Dedifferentiated amniotic fluid mesenchymal stem cell (primary cell): ENCODE results near the gene CXCL12.
A peak's percentile ranks its signal among the peaks of the same experiment; 100 is the strongest.

Source experiments
- DNase-seq: peaks from one replicate; pipeline ENCODE4 v3.0.0-alpha.2; 2016; ENCODE audit errors: extremely low spot score

CXCL12 gene

DNA sequence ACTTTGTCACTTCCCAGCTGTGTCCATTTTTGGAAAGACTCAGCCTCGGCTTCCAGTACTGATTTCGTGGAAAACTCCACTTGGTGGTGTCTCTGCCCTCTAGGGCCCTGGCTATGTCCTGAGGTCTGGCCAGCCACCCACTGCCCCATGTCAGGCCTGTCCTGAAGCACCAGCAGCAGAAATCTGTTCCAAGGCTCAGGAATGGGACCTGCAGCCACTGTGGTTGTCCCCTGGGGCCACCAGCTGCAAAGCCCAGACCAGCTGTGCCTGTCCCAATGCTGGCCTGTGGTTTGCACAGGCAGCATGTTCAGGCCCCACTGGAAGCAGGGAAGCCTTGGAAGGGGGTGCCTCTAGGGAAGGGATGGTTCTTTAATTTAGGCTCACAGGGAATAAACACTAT lies 21.2 kb downstream of the CXCL12 start:
- no peak for DNase-seq

- no peak for DNase-seq
These were observed 21.8 kb downstream of the CXCL12 start for GRCh38 chr10:44362866-44363711.

DNA sequence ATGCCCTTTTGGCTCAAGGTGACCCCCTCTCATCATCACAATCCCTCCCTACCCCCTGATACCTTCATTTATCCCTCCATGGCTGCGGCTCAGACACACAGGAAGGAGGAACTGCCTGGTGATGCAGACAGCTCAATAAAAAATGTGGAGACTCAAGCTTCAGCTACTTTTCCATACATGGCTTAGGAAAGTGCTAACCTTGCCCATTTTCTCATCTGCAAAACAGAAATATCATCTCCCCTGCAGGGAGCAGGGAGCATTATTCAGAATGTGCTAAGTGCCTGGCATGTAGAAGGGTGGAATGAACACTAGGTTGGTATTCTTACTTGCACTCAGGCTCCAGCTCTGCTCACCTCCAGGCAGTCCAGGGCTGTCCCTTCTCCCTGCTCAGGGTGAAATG lies 23.8 kb downstream of the CXCL12 start:
- DNase-seq = no peak

DNA sequence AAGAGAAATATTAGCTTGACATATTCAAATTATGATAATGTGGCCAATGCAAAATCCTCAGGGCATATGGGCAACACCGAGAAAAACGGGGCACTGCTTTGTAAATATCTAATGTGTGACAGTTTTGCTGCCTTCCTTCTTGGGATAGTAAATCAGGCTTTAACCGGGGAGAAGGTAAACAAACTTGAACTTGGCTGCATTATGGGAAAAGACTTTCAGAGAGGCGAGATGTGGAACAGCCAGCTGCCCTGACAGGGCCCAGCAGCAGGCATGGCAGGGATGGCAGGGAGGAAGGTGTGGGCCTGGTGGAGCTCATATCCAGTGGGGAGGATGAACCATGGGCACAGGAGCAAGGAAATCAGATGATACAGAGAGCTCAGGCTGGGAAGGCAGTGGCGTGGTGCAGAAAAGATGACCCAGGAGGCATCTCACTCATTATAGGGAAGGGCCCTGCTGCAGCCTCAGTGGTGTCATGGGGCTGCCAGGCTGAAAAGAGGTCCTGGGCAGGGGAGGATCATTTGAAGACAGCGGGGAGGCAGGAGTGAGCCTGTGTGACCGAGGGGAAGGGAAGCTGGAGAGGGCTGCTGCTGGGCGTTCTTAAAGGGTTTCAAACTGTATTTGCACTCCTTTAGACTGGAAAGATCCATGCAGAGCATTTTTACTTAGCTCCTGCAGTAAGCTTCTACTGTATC lies 26.7 kb downstream of the CXCL12 start:
- no peak for DNase-seq

DNA sequence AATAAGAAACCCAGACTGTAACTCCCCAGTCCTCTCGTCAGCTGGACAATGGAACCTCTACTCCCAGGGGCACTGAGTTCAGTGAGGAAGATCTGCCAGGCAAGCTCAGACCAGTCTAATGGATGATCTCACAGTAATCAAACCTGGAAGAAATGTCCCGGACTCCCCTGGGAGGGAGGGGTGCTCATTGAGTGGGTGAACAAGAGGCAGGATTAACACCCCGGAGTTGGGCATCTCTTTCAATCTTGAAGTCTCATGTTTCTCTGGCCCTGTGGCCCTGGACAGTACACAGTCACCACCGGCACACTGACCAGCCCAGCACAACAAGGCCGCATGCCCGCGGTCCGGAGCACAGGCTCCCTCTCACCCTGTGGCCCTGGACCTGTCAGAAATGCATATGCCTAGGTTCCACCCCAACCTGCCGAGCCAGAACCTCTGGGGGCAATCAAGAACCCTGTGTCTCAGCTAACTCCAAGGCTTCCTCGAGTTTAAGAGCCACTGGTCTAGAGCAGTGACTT lies 27.8 kb downstream of the CXCL12 start:
- DNase-seq = no peak

DNA sequence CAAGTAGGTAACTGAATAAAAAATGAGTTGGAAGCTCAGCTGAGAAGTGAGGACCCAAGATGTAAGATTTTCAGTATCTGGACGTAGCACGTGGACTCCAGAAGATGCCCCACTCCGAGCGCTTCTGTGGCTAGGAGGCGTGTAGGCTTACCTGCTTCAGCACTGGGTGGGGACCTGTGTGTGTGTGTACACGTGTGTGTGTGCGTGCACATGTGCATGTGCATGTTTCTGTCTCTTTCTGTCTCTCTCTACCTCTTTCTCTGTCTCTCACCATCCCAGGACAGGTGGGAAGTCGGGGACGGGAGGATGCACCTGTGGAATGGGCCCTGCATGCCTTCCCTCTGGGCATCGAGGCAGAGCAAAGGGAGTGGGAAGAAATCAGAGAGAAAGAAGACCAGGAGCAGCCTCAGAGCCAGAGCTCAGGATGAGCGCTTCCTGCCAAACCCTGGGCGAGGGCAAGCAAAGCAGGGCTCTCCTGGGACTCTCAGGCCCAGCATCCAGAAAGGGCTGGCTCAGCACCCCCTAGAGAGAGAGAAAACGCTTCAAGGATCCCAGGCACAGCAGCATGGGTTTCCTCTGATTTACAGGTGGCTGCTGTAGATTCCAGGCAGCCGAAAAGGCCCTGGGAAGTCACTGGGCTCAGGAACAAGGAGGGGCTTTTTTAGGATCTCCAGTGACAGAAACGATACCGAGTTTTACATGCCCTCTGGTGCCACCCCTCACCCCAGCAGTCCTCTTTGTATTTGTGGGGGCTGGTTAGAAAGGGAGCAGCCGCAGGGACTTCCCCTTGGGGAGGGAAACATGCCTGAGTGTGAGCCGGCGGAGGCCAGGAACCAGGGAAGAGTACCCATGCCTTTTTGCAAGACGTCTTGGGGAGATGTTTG lies 28.5 kb downstream of the CXCL12 start:
- no peak for DNase-seq

GRCh38 chr10:44355630-44356029 lies 29.3 kb downstream of the CXCL12 start:
- DNase-seq = no peak

- no peak for DNase-seq
These were observed 30.1 kb downstream of the CXCL12 start for GRCh38 chr10:44354771-44355170.

- DNase-seq = no peak
These were observed 31.2 kb downstream of the CXCL12 start for GRCh38 chr10:44353721-44354120.

DNA sequence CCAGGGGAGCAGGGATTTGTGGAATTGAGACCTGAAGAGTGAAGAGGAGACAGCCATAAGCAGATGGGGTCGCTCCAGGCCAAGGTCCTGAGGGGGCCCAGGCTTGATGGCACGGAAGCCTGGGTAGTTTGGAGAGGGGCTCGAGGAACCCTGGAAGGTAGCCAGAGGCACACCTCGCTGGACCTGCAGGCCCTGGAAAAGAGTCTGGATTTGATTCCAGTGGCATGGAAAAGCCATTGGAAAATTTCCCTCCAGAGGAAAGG lies 31.8 kb downstream of the CXCL12 start:
- no peak for DNase-seq

DNA sequence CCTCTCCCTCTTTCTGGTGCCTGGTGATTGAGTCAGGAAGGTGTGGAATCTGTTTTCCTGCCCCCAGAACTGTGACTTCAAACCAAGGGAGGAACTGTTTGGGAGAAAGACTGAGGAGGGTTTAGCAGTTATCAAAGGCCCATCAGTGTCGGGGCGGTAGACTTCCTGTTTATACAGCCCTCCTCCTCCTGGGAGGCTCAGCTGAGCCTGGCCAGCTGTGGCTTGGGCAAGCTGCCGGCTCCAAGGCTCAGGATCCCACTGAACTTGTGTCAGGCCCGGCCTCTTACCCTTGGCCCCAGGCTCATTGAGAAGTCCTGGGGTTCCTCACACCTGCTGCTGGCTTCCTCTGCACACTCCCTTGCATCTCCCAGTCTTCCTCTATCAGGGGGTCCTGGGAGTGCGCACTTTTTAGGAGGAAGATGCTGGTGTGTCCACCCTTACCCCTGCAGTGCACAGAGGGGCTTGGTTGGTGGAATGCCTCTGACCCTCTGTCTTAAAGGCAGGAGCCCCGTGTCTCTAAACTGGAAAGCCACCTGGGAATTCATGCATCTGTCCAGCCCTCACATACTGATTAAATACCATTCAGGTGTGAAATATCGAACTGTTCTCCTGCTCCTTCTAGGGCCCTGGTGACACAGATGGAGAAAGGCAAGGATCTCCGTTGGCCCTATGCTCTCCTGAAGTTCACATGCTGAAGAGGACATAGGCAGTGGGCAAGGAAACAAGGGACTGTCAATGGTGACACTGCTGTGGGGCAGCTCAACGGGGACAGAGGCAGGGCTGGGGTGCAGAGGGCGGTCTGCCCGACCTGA lies 32.4 kb downstream of the CXCL12 start:
- DNase-seq = peak; percentile 39

DNA sequence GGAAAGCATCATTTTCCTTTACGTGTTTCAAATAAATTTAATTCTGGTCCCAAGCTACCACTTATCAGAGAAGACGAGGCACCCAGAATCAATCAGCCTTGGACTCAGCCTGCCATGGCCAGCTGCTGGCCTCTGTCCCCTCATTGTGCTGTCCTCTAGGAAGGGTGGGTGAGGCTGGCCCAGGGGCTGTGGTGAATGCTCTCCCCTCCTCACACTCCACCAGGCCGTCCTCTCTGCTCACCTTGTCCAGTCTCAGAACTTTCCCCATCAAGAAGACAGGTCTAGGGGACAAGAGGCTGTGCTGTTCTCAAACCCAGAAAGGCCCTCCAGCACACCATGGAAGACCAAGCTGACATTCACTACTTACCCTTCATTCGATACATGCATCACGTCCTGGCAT lies 36.4 kb downstream of the CXCL12 start:
- DNase-seq = no peak

DNA sequence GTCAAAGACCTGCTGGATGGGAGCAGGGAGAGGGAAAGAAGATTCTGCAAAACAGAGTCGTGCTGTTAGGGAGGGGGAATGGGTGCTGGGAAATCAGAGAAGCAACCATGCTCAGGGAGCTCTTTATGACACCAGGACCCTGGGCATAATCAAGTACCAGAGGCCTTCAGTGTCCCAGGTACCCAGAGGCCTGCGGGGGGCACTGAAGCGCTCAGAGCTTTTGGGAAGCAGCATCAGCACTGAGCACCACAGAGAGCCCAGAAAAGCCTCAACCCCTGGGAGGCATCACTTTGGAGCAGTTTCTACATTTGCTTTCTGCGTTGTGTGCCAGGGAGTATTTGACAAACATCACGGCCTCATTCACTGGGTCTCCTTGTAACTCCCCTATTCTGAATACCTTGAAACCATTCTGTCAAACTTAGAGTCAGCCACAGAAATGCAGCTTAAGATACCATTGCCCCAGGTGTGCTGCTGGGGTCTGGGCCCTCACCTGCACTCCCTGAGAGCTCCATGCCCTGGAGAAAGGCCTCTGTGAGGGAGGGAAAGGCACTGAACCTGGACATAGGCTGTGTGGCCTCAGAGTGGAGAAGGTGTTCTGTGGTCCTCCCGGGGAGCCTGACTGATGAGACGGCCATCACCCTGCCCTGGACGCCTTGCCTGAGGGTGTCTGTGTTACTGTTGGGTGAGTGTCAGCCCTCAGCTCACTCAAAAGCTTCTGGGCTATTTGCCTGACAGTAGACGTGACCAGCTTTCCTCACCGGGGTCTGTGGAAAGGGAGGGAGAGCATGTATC lies 37.1 kb downstream of the CXCL12 start:
- no peak for DNase-seq

DNA sequence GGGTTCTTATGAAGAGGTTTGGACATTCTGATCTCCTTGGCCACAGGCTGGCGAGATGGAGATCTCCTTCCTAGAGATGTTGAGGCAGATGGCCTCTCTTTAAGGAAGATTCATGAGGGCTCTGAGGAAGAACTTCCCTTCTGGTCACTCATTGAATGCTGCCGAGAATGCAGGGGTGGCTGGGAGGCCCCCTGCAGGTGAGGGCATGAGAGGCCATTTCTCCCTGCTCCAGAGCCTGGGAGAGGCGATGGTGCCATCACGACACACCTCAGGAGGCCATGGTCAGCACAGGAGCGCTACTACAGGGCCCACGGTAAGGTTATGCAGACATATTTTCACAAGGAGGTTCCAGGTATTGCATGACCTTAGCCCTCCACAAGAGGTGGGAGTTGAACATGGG lies 40.2 kb downstream of the CXCL12 start:
- DNase-seq = no peak

DNA sequence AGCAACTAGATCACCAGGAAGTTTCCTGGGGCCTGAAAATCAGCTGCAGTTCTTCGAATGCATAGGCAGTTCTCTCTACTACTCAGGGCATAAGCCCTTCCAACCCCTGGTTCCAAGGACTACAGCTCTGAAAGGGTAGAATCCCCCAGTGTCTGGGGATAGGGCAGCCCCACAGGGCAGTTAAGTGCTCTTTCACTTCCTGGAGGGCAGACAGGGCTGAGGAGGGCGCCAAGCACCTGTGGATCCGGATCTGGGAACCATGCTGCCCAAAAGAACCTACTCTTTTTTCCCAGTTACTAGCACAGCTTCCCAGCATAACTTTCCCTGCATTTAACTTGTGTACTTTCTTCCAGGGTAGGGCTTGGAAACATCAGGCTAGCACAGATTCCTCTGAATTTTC lies 41.1 kb downstream of the CXCL12 start:
- no peak for DNase-seq

- DNase-seq = no peak
These were observed 43.0 kb downstream of the CXCL12 start for GRCh38 chr10:44341886-44342285.

- DNase-seq = no peak
These were observed 44.3 kb downstream of the CXCL12 start for GRCh38 chr10:44340557-44340956.

GRCh38 chr10:44339218-44339617 lies 45.7 kb downstream of the CXCL12 start:
- DNase-seq = peak; percentile 75

GRCh38 chr10:44337081-44337480 lies 47.8 kb downstream of the CXCL12 start:
- DNase-seq = no peak

- no peak for DNase-seq
These were observed 49.4 kb downstream of the CXCL12 start for GRCh38 chr10:44335330-44336021.
